Fibroblast of the conjunctiva (primary cell): ENCODE data around the gene AVPR2.

Experiments used
- DNase-seq: peaks from one replicate; pipeline ENCODE4 v3.0.0-alpha.2; 2010; ENCODE audit warnings: low read depth

Gene AVPR2

DNA sequence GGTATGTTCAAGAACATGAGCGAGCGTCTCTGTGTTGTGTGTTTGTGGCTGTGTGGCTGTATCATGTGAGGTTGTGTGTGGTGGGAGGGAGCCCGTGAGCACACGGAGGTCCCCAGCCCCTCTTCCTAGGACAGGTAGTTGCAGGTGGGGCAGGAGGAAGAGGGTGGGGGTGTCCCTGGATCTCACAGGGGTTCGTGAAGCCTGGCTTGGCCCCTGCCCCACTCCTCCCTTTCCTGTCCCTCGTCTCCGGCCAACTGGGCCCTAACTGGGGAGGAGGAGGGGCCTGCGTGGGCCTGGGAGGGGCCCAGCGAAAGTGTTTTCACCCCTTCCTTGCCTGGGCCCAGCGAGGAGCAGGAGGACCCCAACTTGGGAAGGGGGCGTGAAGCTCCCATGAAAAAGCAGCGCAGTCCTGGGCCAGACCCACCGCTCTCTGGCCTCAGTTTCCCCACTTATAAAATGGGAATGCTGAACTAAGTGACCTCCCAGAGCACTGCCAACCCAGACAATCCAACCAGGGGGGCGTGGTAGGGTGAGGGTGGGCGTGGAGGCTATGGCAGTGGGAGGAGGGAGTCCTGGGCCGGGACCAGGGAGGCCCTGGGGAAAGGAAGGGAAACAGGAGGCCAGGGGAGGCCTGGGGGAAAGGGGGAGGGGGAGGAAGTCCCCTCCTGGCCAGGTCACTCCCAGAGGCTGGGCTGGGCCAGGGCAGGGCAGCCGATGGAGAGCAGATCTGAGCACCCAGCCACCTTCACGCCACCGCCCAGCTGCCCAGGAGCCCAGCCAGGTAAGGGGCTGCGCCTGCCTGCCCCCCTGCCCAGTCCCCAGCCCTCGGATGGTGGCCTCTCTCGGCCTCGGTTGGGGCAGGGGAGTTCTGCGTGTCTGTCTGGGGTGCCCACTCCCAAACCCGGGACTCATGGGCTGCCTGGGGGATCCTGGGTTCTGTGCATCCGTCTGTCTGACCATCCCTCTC, at the start of gene AVPR2:
Gene AVPR2 (plus strand): TSS at position 683 of the 967 bp plus-strand sequence. CDS start 473 bp downstream, outside the sequence.
- DNase-seq: no peak

DNA sequence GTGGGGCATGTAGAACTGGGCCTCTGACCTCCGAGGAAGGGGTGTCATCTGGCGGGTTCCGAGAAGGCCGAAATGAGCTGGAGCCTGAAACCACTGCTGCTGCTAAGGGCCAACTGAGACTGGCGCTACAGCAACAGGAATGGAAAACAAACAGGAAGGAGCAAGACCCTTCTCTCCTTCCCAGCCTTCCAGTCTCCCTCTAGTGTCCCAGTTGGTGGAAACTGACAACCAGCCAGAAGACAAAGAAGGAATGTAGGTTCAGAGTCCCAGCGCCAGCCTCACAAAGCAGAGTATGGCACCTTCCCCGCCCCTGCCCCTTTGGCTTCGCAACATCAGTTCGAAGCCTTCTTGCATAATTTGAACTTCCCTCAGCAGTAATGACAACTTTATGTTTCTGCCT, 49.8 kb upstream of the AVPR2 start:
- no peak for DNase-seq

DNA sequence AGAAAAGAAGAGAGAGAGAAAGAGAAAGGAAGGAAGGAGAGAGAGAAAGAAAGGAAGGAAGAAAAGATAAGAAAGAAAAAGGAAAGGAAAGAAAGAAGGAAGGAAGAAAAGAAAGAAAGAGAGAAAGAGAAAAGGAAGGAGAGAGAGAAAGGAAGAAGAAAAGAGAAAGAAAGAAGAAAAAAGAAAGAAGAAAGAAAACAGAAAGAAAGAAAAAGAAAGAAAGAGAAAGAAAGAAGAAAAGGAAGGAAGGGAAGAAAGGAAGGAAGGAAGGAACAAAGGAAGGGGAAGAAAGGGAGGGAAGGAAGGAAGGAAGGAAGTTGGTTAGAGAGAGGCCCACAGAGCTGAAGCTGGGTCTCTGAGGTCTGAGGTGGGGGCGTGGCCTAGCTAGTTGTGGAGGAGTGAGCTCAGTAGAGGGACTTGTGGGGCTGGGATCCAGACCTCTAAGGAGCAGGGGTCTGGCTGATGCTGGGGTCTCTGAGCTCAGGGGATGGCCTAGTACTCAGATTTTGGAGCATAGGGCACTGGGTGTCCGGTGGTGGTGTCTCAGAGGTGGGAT, 47.0 kb upstream of the AVPR2 start:
- no peak for DNase-seq

DNA sequence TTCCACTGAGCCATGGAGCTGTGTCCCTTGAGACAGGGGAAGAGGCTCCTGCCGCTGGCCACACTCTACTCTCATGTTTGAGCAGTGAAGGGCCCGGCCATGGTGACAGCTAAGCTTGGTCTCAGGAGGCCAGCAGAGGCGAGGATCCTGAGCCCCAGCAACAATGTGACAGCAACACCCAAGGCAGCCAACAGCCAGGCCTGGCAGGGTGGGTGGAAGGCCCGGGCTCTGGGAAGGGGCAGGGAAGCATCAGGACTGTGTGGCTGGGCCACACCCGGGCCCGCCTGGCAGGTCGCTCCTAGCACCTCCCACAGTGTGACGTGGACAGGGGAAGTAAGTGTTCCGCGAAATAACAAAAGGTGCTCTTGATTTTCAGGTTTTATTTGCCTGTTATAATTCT, 43.3 kb upstream of the AVPR2 start:
- DNase-seq: no peak

DNA sequence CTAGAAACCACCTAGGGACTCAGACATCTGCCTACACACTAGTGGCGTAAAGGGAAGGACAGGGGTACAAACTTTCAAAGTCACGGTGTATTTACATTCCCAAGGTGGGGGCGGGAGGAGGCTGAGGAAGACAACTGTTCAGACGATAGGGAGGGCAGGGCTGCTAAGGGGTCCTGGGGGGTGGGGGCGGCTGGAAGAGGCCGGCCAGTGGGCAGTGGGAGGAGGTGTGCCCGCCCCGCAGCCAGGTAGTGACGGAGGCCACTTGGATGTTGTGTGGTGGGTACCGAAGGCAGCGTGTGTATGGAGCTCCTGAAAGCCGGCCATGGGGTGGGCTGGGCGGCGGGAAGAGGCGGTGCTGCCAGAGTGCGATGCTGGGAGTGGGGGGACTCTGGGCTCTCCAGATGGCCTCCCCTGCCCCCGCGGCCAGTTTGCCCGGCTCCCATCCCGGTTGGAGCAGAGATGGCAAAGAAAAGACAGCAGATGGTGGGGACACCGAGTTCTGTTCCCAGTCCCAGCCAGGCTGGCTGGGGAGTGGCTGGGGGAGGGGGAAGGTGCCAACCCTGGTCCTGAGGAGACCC, 42.7 kb upstream of the AVPR2 start:
- DNase-seq: no peak

- no peak for DNase-seq
Observed at GRCh38 chrX:153862369-153863250, 41.9 kb upstream of the AVPR2 start.

GRCh38 chrX:153863251-153863991, 41.1 kb upstream of the AVPR2 start:
- DNase-seq: no peak

GRCh38 chrX:153864101-153864500, 40.4 kb upstream of the AVPR2 start:
- DNase-seq: no peak

GRCh38 chrX:153864561-153865320, 39.7 kb upstream of the AVPR2 start:
- no peak for DNase-seq

GRCh38 chrX:153865321-153865580, 39.2 kb upstream of the AVPR2 start:
- DNase-seq: no peak

- DNase-seq: no peak
Observed at GRCh38 chrX:153865685-153866084, 38.8 kb upstream of the AVPR2 start.

DNA sequence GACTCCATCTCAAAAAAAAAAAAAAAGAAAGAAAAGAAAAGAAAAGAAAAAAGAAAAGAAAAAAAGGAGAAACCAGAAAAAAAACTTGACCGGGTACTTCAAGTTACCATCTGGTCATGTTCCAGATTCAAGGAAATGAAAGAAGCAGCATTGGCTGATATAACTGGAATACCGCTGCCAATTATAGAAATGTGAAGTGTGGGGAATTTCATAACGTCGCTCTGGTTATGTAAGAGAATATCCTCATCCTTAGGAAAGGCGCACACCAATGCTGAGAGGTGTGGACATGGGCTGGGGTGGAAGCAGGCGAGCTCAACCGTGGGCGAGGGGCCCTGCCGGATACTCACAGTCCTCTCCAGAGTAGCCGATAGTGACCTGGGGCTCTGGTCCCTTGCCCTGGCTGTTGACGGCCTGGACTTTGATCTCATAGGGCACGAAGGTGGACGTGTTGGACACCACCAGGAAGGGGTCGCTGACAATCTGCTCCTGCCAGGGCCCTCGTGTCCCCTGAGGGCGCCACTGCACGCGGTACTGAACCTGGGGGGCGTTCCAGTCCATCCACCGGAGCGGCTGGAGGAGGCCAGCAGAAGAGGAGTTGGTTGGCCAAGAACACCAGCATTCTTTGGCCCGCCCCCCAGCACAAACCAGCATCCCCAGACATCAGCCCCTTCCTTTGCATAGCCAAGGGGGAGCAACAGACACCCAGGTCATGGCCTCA, 38.0 kb upstream of the AVPR2 start:
- DNase-seq: no peak

- no peak for DNase-seq
Observed at GRCh38 chrX:153867139-153867538, 37.3 kb upstream of the AVPR2 start.

GRCh38 chrX:153867671-153868070, 36.8 kb upstream of the AVPR2 start:
- no peak for DNase-seq

GRCh38 chrX:153868576-153869472, 35.6 kb upstream of the AVPR2 start:
- no peak for DNase-seq

GRCh38 chrX:153869473-153870287, 34.8 kb upstream of the AVPR2 start:
- DNase-seq: no peak

GRCh38 chrX:153870288-153870690, 34.2 kb upstream of the AVPR2 start:
- no peak for DNase-seq

GRCh38 chrX:153870791-153871360, 33.6 kb upstream of the AVPR2 start:
- DNase-seq: no peak
